ENCODE results near the gene PEX12. TPM values are rescaled to one million over a fixed set of nuclear protein-coding genes. Genes with fewer than 3 reads are reported as not detected.
"Not testable (repeated sequence)": the region's sequence is repeated elsewhere in the genome, so short reads cannot be mapped to it uniquely, and the experiment has no call there.

PEX12 gene
- total RNA-seq, 1 experiment from 2014 or later = 6.8 TPM

- Mint-ChIP-seq H3K27me3 (ENCODE audit: insufficient read depth, unreplicated experiment) (peaks cover 2% of the 10 kb centered on the region), H3K27ac (ENCODE audit: low read depth, unreplicated experiment) (no peak overlapping the region), H3K4me3 (ENCODE audit: unreplicated experiment) (no peak overlapping the region), H3K9me3 (ENCODE audit: unreplicated experiment) (no peaks in the 10 kb centered on the region), H3K36me3 (ENCODE audit: insufficient read depth, unreplicated experiment) (no peaks in the 10 kb centered on the region), H3K4me1 (ENCODE audit: insufficient read depth, unreplicated experiment) (no peaks in the 10 kb centered on the region)
- no TSS peak for BruUV-seq (replicated peaks)
- intact Hi-C loops (cut with micrococcal nuclease) = loop anchor here (1.0 to 10.0 kb wide), 3 partner anchors 208 to 1119 kb away; no protein-coding TSS in a partner anchor
- ChIA-PET POLR2A (interaction anchor here (0.7 to 1.0 kb wide), 3 partner anchors 39 to 228 kb away, joined by 3 to 5 read pairs (median 4); partner anchors contain the start of gene PEX12), CTCF (interaction anchor here (0.6 to 17.2 kb wide), 22 partner anchors 8 to 445 kb away, joined by 3 to 394 read pairs (median 4); no protein-coding TSS in a partner anchor)
- no peak for DNase-seq (ENCODE audit: unreplicated experiment)
- TF ChIP-seq CTCF (IDR thresholded peaks at IDR 0.05; ENCODE audit: unreplicated experiment) = no peak
Observed at GRCh38 chr17:35539659-35540026, 38.7 kb downstream of the PEX12 start.

GRCh38 chr17:35537601-35538141, 40.7 kb downstream of the PEX12 start, which contains the start of gene SLFN12L:
TSS of gene SLFN12L (minus strand) at chr17:35537678. CDS start at chr17:35522364, 15,314 bp downstream.
- no TSS peak for BruUV-seq (replicated peaks)
- Mint-ChIP-seq H3K36me3 (ENCODE audit: insufficient read depth, unreplicated experiment) (peaks cover 6% of the 10 kb centered on the region), H3K4me3 (ENCODE audit: unreplicated experiment) (no peak within 1 kb of the TSS), H3K4me1 (ENCODE audit: insufficient read depth, unreplicated experiment) (peaks cover 6% of the 10 kb centered on the region), H3K27ac (ENCODE audit: low read depth, unreplicated experiment) (no peak within 1 kb of the TSS), H3K27me3 (ENCODE audit: insufficient read depth, unreplicated experiment) (peaks cover 21% of the 10 kb centered on the region), H3K9me3 (ENCODE audit: unreplicated experiment) (no peaks in the 10 kb centered on the region)
- intact Hi-C loops (cut with micrococcal nuclease) = loop anchor here (5.0 to 10.0 kb wide), 2 partner anchors 210 to 543 kb away; no protein-coding TSS in a partner anchor
- CTCF ChIA-PET = interaction anchor here (0.6 to 17.2 kb wide), 15 partner anchors 11 to 1183 kb away, joined by 3 to 394 read pairs (median 4); partner anchors contain the start of gene RFFL
- POLR2A ChIA-PET = interaction anchor here (1.0 to 1.7 kb wide), 3 partner anchors 9 to 222 kb away, joined by 3 to 7 read pairs (median 4); no protein-coding TSS in a partner anchor
- no peak for TF ChIP-seq CTCF (IDR thresholded peaks at IDR 0.05; ENCODE audit: unreplicated experiment)
- DNase-seq (ENCODE audit: unreplicated experiment) = no peak

GRCh38 chr17:35536664-35537171, 41.7 kb downstream of the PEX12 start:
- TF ChIP-seq CTCF (IDR thresholded peaks at IDR 0.05; ENCODE audit: unreplicated experiment) = no peak
- intact Hi-C loops (cut with micrococcal nuclease) = loop anchor here (5.0 to 10.0 kb wide), 2 partner anchors 211 to 542 kb away; no protein-coding TSS in a partner anchor
- no peak overlapping the region for H3K27ac Mint-ChIP-seq (ENCODE audit: low read depth, unreplicated experiment)
- DNase-seq (ENCODE audit: unreplicated experiment) = no peak
- CTCF ChIA-PET = interaction anchor here (0.6 to 17.2 kb wide), 11 partner anchors 12 to 1182 kb away, joined by 3 to 394 read pairs (median 3); partner anchors contain the start of gene RFFL
- H3K9me3 Mint-ChIP-seq (ENCODE audit: unreplicated experiment) = no peaks in the 10 kb centered on the region
- peaks cover 21% of the 10 kb centered on the region for H3K27me3 Mint-ChIP-seq (ENCODE audit: insufficient read depth, unreplicated experiment)
- no TSS peak for BruUV-seq (replicated peaks)
- peaks cover 6% of the 10 kb centered on the region for H3K36me3 Mint-ChIP-seq (ENCODE audit: insufficient read depth, unreplicated experiment)
- POLR2A ChIA-PET = interaction anchor here (1.3 kb wide), 1 partner anchor 31 kb away, joined by 4 read pairs; no protein-coding TSS in a partner anchor
- H3K4me3 Mint-ChIP-seq (ENCODE audit: unreplicated experiment) = no peak overlapping the region
- peaks cover 6% of the 10 kb centered on the region for H3K4me1 Mint-ChIP-seq (ENCODE audit: insufficient read depth, unreplicated experiment)

GRCh38 chr17:35535406-35535805, 43.0 kb downstream of the PEX12 start:
- not testable (repeated sequence) for H3K9me3 Mint-ChIP-seq (ENCODE audit: unreplicated experiment); DNase-seq (ENCODE audit: unreplicated experiment); H3K4me3 Mint-ChIP-seq (ENCODE audit: unreplicated experiment); BruUV-seq (replicated peaks); H3K27ac Mint-ChIP-seq (ENCODE audit: low read depth, unreplicated experiment); H3K36me3 Mint-ChIP-seq (ENCODE audit: insufficient read depth, unreplicated experiment); H3K4me1 Mint-ChIP-seq (ENCODE audit: insufficient read depth, unreplicated experiment)
- ChIA-PET CTCF (interaction anchor here (0.6 to 17.2 kb wide), 12 partner anchors 11 to 656 kb away, joined by 3 to 394 read pairs (median 4); no protein-coding TSS in a partner anchor), POLR2A (interaction anchor here (0.6 kb wide), 1 partner anchor 23 kb away, joined by 4 read pairs; no protein-coding TSS in a partner anchor)
- intact Hi-C loops (cut with micrococcal nuclease) = loop anchor here (5.0 to 10.0 kb wide), 2 partner anchors 212 to 541 kb away; no protein-coding TSS in a partner anchor
- peaks cover 21% of the 10 kb centered on the region for H3K27me3 Mint-ChIP-seq (ENCODE audit: insufficient read depth, unreplicated experiment)
